GM21526 (cell line): ENCODE data around the gene CNTN6.

ENCODE experiments used
- ATAC-seq: cut with Tn5 transposase; IDR thresholded peaks from one replicate; pipeline ENCODE4 v1.9.1; 2021; ENCODE audit warnings: moderate library complexity; ENCODE audit not compliant: unreplicated experiment, low FRiP score

The CNTN6 gene

DNA sequence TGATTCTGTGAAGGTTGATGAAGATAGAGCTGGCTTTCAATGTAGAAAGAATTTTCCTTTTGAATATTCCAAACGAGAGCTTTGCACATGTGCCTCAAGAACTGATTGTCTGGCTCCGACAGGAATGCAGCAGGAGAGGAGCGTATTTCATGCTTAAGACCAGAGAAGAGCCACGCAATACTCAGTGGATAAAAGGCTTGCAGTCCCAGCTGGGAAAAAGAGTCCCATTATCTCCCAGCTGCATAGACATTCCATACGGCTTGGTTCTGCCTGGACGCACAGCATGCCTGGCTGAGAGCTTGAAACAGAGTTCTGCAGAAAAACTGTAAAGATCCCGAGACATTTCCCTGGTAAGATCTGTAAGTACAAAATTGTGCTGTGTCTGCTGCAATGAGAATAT, at the start of gene CNTN6:
CNTN6 (plus strand) TSS at position 254 of the 400 bp plus-strand sequence. CDS start 54,985 bp downstream, outside the sequence.
- ATAC-seq: no peak

DNA sequence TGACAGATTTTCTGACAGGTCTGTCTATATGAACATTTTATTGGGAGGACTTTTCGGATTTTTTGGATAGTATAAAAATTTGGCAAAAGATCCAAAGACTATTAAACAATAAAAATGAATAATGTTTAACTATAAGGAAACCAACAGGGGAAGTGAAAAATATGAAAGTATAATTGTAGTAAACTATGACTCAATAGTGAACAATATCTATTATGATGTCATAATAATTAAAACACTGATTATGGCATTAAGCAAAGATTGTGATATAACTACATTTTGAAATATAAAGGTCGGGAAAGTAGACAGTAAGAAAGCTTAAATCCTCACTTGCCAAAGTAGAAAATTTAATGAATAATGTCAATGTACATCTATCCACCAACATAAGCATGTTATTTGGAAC, 44.3 kb upstream of the CNTN6 start:
- no peak for ATAC-seq

DNA sequence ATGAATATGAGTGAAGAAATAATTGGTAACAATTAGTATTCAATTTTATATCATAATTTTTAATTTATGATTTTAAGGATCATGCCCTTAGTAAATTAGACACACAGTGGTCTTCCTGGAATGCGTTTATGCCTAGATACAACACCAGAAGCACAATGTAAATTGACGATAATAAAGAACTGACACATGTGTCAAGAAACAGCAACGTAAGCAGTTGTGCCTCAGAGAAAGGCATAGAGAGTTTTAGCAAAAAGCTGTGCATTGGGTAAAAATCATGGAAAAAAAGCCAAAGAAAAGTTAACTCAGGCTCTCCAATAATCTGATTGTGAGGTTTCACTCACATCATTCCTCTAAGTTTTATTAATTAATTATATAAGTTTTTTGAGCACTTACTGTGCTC, 37.0 kb upstream of the CNTN6 start:
- no peak for ATAC-seq

DNA sequence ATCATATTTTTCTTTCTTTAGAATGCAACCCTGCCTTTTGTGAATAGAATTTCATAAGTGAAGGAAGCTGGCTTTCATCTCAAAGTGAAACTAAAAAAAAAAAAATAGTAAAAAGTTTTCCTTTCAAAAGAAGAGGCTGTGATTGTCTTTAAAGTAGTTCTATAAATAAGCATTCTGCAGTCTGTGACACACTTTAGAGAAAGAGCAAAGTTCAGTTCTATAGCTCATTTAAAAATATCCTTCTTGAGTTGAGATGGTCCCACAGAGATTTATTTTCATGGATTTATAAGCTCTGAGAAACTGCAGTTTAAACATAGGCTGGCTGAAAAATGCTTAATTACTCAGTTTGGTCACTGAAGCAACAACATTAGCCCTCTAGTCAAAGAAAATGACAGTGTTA, 36.1 kb upstream of the CNTN6 start:
- ATAC-seq: no peak

DNA sequence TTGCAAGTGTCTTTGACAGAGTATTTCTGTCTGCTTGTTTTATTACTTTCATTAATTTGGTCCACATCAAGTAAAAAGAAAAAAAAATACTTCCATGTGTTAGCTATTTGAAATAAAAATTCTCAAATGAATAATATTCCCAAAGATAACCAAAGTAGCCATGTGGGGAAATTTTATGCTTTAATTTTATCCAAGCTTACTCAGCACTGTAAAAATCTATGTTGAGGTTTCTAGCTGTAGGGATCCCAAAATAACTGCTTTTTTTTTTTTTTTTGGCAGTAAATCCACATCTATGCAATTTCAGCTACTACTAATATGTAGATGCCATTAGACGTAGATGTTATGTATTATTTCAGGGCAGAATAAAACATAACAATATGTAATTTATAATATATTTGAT, 35.4 kb upstream of the CNTN6 start:
- no peak for ATAC-seq

DNA sequence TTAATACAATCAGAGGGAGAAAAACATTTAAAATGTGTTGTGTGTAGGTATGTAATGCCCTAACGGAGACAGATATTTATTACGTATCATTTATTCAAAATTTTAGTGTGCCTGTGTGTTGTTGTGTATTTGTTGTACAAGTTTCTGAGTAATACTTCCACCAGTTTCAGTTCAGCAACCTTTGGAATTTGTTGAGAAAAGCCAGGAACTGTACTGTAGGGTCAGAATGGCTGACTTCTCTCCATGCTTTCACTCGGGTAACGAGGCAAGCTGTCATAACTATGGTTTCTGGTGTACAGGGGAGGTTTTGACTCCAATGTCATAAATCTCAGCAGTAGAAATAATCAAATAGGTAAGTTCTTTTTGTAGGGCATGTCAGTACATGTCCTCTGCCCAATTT, 23.8 kb upstream of the CNTN6 start:
- ATAC-seq: no peak

DNA sequence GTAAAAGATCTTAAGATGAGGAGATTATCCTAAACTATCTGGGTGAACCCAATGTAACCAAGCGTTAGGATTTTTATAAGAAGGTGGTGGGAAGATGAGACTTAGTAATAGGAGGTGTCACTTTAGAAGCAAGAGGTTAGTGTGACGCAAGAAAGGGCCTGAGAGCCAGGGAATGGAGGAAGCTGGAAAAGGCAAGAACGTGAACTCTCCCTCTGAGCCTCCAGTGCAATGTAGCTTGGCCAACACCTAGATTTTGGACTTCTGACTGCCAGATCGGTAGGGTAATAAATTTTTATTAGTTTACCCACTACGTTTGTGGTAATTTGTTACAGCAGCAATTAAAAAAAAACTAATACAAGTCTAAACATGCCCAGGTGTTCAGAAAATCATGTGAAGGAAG, 20.8 kb upstream of the CNTN6 start:
- ATAC-seq: no peak

DNA sequence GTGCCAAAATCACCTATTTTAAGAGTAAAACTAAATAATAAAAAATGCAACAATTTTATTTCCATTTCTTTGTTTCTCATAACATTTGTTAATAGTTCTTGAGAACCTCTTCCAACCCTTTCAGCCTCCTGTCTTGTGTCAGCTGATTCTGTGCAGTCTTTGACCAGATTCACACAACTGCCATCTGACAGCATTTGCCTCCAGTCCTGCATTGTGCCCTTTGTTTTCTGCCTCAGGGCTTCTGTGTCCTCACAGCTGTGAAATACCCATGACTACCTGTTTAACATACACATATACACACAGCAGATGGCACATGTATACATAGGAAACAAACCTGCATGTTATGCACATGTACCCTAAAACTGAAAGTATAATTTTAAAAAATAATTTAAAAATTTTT, 13.2 kb upstream of the CNTN6 start:
- ATAC-seq: no peak

DNA sequence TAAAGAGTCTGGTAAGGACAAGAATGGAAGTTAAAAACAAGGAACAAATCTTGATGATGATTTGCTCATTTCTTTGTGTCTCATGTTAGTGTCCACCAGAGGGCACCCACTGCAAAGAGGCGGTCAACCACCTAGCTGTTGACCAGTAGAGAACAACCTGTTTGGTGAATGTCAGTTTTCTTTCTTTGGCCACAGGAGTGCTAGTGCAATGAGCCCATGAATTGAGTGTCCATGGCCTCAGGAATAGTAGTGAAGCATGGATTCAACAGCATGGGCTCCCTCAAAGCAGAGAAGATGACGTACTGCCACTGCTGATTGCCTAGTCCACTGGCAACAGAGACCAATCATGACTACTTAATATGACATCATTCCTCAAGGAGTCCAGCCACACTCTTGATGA, 10.7 kb upstream of the CNTN6 start:
- ATAC-seq: no peak

DNA sequence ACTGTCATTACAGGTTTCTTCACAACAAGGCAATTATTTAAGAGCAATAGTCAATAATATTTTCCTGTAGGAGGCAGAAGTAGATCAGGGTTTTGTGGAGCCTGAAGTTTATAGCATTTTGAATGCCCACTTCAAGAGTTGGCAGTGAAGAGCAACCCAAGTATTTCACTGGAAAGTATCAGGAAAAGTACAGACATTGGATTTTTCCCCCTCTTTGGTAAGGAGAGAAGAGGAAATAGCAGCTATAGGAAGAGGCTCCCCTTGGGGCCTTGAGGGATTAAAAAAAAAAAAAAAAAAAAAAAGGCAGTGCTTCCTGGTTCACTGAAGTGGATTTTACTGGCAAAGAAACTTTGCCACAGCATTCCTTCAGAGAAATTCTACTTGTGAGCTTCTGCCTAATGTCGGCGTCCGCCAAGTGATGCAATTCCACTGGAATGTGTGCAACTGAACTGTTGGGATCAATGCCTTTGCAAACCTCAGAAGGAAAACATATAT, 5.7 kb upstream of the CNTN6 start:
- ATAC-seq: no peak

DNA sequence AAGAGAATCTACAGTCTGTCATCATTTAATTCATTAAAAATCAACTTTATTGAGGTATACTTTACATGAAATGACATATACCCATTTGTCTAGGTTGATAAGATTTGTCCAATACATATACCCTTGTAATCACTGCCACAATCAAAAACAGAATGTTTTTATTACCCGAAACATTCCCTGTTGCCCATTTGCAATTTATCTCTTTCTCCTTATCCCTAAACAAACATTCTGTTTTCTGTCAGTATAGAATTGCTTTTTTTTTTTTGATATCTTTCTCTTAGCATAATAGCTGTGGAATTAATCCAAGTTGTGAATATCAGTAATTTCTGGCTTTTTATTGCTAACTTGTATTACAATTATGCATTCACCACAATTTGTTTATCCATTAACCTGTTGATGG, 4.3 kb upstream of the CNTN6 start:
- ATAC-seq: no peak

DNA sequence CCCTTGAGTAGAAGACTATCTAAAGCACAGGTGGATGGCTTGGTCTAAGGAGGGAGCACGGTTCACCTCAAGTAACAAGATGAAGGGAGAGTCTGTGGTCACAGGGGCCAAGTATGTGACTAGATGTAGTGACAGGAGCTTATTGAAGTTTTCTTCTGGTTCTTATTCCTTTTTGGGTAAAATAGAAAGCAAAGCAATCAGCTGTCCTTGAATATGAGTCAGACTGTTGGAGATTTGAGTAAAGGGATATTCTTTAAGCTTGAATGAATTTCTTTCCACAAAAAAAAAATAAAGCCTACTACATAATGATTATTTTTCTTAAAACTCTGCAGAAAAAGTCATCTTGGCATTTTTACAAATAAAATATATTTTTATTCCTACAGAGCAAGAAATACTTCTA, 1.5 kb upstream of the CNTN6 start:
- no peak for ATAC-seq

DNA sequence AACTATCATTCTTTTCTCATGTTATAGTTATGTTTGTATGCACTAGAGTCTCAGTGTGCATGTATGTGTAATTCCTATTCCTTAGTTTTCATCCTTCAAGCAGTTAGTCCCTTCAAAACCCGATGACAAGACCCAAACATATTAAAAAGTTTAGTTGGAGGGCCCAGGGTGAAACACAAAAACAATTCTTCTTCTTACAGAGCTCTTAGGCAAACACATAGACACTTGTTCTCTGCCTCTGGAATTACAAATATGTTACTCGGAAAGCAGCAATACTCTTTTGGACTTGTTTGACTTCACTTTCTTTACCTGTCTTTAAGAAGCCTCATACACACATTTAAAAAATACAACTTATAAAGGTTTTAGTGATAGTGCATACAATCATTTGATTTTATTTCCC, 763 bp upstream of the CNTN6 start:
- no peak for ATAC-seq

DNA sequence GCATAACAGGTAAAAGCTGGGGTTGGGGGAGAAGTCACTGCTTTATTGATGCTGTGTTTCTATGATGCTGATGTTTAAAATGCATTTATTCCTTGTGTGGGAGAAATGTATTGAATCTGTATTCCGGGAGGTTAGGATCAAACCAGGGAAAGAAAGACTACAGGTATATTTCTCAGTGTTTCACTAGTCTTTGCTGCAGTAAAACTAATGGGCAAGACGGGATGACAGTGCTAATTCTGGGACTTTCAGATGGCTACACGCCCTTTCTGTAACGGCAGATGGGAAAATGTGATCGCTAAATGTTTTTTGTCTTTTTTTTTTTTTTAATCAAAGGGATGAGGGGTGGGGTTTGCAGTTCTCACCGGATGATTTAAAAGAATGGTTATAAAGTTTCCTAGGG, 393 bp downstream of the CNTN6 start:
- no peak for ATAC-seq

DNA sequence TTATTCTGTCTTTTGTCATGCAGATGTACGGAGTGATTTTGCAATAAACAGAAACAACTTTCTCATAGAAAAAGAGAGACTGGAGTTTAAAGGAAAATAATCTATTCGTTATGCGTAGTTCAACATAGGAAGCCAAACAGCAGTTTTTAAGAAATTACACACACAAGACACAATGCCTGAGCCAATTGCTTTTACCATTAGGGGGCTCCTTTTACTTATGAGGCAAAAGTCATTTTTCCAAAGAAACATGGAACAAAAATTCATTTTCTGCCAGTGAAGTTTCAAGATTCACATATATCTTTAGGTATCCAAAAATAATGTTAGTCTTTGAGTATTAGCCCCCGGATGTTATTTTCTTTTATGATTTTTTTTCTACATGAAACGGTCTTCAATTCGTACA, 10.7 kb downstream of the CNTN6 start:
- ATAC-seq: no peak

DNA sequence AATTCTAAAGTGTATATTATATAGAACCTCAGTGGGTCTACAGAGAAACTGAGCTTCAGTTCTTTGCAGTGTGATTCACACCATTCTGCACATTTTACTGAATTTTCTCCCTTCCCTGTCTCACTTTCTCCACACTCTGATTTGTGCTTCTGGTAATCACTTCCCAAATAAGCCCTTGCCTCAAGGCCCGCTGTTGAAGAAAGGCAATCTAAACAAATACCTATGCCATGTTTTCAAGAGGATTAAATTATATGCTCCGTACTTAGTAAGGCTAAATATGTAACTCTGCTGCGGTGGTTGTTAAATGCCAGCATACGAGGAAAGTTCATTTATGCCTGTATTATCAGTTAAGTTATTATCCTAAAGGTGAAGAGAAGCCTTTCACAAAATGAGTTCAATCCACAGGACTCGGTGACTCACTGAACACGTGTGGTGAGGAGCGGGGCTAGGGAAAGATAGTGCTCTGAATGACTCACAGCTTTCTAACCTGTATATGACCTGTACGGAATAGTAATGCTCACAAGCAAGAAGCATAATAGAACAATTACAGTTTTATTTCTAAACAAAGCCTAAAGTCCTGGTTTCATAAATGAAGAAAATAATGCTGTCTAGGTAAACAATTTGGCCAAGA, 25.1 kb downstream of the CNTN6 start:
- ATAC-seq: no peak

DNA sequence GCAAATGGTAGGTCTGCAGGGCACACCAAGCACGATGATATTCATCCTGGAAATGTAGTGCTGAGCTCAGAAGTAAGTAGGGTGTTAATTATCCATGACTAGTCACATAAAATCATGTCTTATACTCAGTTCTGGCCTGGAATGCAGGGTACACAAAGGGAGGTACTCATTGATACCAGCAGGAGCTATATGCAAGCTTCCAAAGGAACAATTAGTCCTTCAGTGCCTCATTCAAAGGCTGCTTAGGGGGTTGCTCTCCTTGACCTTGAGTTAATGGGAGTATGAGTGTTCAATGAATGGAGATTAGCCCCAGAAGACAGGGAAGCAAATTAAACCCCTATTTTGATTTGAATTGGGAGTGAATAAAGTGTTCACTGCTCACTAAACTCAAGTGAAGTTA, 38.3 kb downstream of the CNTN6 start:
- no peak for ATAC-seq

DNA sequence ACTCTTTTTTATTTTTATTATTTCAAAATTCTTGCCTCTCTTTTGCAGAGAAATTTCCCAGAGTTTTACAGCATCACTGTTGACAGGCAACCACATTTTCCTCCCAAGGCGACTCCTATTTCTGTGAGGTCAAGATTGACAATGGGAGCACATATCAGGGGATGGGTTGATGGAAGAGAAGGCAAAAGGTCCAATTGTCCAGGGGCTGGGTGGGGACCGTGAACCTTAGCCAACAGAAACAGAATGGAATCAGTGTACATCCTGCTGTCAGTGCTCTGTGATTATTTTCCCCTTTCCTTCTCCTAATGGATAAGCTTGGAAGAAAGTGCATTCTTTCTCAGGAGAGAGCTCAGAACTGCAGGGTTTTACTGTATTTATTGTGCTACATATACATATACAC, 42.4 kb downstream of the CNTN6 start:
- ATAC-seq: no peak

DNA sequence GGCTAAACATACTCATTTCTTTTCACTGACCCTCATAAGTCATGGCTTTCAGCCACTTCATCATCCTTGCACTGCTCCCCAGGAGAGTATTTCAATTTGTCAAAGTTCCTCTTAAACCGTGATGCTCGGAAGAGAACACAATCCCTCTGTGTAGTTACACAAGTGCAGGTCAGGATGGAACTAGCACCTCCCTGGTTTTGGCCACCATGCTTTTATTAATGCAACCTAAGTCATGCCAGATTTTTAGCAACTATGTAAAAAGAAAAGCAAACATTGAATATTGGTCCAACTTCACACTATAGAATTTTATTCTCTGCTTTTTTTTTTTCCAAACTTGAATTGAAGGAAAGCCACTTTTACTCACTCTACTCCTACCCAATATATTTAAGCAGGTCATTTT, 45.2 kb downstream of the CNTN6 start:
- no peak for ATAC-seq

DNA sequence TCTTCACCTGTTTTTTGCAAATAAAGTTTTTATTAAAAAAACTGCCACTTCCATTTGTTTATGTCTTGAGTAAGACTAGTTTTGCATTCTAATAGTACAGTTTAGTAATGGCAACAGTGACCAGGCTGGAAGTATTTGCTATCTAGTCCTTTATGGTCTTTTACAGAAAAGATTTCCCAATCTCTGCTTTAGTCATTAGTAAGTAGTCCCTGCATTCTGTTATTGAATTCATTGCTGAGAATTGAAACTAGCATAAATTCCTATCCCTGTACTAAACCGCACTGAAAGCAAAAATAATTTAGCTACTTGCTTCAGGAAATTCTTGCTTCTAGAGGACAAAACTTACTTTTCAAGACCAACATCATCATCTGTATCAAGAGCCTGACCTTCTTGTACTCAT, 46.2 kb downstream of the CNTN6 start:
- ATAC-seq: no peak

DNA sequence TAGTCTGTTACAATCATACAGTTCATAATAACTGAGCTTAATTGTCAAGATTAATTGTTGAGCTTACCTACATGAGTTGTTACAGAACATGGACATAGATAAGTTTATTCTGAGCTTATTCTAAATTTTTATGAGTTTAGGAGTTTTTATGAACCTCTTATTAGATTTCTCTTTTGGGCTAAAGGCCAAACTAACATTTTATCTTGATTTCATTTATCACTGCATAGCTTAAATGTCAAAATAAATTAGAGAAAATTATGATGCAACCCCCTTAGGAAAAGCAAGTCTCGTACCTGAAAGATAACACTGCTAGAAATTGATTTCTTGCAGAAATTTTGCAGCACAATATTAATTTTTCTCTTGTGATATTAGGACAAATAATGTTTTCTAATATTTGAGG, 54.5 kb downstream of the CNTN6 start:
- ATAC-seq: no peak

DNA sequence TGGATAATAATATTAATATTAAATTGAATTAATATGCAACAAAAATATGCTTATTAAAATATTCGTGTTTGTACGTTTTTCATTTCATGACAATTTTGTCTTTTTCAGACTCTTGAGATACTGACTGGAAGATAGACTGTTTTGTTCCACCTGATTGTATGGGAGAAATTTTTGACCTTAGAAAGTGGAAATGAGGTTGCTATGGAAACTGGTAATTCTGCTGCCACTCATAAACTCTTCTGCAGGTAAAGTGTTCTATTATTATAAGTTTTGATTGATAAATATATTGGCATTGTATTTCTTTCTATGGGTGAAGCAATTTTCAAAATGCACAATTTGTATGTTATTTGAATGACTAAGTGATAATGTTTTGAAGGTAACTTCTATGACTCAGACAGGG, 55.0 kb downstream of the CNTN6 start:
- ATAC-seq: no peak

DNA sequence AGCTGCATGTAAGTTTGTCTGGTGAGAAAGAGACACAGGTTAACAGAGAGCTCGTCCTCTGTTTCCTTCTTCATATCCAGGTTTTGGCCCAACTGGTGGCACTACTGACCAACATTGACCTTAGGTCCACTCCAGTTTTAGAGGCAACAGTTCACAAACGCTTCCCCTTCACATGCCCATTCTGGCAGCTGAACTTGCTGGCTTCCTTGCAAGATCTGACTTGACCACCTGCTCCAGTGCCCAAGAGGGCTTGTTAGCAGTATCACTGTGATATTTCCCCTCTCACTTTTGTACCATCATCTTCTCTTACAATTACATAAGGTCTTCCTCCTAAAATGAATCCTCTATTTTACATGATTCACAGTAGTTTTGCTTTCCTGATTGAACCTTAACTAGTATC, 71.3 kb downstream of the CNTN6 start:
- ATAC-seq: no peak
